NCI-H82 treated with DMSO at 0.1 percent for 48 hours (cell line): ENCODE data around the gene CAMK2B.

Experiments
- DNase-seq: peaks from one replicate; lab custom pipeline; 2025; ENCODE audit not compliant: unreplicated experiment; lab: John Stamatoyannopoulos, UW

CAMK2B gene

DNA sequence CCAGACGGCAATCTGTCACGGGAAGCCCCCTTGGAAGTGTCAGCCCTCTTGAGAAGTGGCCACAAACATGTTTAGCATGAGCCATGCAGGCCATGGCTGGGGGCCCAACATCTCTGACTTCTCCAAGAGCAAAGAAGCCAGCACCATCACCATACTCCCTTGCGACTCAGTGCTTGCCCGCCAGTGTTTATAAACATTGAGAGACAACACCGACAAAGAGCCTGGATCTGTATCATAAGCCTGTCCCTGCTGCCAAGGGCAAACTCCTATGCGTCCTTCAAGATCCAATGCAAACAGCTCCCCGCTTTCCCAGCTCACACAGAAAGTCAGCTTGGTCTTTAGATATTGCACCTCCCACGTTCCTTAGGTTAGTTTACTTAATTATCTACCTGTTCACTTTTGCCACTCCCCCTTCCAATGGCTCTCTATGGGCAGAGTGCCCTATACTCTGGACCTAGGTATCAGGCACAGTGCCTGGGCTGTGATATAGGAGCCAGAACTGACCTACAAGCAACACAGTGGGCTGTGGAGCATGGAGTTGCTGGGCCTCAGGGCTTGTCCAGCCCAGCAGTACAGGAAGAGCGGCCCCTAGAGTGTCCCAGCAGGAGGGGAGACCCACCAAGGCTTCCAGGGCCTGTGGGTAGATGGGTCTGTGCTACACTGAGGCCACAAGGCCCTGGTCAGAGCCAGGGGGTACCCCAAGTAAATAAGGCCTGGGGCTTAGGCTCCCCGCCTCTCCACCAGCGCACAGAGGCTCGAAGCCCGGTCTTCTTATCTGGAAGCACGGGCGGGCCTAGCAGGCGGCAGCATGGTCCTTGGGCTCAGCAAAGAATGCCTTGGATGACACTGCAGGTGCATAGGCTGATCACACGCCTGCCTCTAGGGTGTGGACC lies 37.7 kb downstream of the CAMK2B start:
- DNase-seq: no peak

DNA sequence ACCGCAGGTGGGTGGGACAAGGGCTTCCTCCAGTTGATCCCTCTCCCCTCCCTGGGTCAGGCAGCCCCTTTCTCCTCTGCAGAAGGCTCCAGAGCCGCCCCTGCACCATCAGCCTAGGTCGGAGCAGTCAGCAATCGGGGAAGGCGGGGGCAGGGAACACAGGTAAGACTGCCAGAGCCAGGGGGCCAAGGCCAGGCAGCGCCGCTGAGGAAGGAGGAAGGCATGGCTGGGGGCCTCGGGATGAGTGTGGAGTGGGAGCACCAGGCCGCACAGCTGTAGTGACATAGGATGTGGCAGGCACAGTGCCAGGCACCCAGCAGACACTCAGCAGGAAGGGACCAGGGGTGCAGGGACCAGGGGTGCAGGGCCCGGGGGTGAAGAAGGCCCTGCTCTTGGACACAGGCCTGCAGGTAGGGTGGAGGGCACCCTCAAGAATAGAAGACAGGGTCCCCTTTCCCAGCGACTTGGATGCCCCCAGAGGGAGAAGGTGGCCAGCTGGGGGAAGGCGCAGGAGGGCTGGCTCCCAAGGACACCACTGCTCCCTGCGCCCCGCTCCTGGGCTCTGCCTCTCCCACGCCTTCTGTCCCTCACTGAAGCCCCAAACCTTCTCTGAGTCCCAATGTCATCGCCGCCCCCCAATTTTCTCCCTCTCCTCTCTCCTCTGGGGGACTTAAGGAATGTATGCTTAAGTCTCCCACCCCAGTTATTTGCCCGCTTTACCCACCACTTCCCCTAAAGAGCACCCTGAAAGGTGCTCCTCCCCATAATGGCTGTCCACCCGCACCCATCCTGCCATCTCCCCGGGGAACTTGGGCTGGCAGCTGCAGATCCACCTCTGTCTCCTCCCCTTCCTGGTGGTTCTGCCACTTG lies 38.5 kb downstream of the CAMK2B start:
- no peak for DNase-seq

DNA sequence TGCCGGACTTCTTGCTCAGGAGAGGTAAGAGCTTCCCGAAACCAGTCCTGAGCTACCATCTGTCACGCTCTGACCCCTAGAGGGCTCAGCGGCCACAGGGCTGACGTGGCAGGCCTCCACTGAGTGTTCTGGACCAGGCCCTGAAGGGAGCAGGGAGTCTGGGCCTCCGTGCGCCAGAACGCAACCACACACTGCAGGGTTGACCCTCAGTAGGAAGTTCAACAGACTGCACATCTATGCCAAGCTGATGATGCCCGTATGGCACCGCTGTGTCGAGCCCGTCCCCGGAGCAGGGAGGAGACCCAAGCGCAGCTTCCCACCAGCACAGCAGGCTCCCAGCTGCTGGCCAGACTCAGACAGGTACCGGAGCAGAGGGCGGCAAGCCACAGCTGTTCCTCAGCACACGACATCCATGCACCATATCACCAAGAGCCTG lies 39.2 kb downstream of the CAMK2B start:
- DNase-seq: no peak

DNA sequence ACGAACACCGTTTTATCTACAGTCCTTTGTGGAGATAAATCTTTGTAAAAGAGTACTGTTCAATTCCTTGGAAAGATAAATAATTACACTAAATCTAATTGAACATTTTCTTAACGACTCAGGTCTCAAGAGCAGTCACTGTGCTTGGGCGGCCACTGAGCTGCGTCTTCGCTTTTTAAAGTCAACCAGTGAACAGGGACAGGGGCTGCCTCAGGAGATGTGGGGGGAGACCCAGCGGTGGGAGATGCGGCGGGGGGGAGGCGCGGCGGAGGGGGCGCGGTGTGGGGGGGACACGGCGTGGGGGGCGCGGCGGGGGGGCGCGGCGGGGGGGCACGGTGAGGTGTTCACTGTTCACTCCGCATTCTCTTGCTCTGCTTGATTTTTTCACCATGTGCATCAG lies 39.8 kb downstream of the CAMK2B start:
- DNase-seq: no peak

DNA sequence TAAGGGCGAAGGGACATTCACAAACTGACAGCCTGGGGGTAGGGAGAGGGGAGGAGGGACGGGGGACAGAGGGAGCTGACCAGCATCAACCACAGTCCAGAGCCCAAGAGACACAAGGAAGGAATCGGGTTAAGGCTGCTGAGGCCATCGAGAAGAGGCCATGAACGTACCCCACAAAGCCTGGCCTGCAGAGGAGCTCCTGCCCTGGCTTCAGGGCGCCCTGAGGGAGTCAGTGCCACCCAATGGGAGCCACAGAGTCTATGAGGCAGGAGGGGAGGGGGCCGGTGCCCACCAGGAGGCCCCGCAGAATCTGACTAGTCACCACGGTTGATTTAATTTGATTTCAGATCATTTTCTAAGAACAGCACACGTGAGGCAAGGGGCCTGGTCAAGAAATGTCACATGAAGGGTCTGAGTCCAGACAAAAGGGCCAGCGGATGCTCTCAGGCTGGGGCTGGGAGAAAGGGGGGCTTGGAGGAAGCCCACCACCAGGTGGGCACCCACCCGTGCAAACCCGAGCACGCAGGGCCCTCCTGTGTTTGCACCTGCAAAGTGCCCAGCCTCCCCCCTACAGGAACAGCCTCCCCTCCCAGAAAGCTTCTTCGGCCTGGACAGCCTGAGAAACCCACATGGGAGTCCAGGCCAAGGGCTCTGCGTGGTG lies 40.4 kb downstream of the CAMK2B start:
- DNase-seq: no peak

DNA sequence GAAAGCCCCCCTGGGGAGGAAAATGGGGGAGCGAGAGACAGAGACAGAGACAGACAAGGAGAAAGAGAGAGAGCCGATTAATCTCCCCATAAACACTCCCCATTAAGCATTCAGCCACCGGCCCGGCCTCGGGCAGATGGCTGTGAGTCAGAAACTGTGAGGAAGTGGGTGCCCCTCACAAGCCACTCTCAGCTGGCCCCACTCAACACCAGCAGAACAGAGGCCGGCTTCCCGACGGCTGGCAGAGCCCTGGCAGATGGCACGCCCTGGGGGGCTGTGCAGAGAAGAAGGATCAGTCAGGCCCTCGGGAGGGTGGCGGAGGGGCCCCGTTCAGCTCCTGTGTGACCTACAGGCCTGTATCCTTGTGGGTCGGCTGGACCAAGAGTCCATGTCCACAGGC lies 41.2 kb downstream of the CAMK2B start:
- DNase-seq: no peak

DNA sequence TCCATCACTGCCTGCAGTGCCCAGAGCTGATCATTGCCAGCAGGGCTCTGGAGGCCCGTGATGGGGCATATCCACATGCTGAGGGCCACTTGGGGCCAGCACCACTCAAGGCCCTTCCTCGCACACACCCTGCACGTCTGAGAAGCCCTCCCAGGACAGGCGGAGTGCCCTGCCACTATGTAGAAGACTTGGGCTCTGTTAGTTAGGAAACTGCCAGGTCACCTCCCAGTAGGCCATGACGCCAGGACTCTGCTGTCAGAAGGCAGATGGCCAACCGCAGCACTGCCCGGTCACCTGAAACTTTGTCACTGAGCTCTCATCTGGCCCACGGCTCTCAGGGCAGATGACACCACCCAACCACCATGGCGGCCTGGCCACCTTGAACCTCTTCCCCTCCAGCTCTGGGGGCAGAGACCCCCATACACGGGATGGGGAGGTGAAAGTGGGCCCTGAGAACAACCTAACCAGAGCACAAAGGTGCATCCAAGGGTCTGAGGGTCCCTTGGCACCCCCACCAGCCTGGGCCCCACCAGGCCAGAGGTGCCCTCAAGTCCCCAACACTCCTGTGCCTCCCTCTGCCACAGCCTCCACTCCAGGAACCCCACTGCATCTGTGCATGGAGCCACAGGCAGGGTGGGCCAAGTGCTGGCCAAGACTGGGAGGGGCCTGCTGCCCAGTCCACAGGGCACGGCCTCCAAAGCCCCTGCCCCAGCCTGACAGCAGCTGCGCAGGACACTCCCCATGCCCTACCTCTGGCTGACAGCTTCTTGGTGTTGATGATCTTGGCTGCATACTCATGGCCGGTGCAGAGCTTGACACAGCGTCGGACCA lies 41.8 kb downstream of the CAMK2B start:
- no peak for DNase-seq

DNA sequence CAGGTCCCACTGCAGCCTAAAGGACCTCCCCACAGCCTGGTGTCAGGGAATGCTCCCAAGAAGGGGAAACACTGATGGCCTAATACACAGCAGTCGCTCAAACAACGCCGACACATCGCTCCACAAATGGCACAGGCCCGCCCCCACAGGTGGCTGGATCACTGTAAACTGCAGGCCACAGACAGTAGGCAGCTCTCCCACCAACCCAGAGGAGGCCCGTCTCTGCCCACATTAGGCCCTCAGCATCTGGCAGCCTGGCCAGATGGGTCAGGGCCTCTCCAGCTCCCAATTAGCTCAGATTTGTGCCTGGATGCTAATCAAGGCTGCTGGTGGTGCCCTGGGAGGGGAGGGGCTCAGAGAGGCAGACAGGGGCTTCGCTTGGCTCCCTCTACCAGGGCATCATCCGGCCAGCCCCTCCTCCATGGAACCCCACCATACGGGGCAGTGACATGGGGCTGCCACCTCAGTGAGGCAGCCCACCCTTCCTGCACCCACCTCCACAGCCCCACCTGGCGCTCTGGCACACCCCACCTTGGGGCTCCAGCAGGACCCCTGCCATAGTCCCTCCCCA lies 42.7 kb downstream of the CAMK2B start:
- DNase-seq: no peak

DNA sequence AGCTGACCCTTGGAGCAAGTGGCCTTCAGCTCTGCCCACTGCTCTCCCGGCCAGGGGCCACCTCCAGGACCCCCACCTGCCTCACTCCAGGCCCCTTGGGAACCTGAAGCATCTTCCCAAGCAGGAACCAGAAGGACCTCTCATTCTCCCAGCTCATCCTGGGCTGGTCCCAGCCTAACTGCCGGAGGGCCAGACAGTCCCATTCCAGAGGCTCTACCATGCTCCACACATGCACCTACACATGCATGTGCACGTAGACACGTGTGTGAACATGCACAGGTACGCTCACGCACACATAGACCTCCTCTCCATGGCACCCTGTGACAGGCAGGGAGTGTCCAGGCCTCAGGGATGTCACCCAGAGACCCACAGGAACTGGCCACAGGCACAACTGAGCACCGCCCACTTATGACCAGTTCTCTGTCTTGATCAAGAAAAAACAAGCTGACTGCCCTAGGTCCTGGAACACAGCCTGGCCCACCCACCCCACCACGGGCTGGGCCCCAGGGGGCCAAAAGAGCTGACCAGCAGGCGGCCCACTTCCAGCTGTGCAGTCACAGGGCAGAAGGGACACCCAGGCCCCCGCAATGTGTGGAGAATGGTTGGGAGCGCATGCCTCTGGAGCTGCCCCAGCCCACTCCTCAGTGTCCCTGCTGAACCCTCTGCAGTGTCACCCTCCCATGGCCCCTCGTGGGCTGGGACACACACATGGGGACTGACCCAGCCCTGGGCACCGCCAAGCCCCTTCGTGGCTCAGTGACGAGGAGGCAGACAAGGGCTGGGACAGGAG lies 43.4 kb downstream of the CAMK2B start:
- no peak for DNase-seq

DNA sequence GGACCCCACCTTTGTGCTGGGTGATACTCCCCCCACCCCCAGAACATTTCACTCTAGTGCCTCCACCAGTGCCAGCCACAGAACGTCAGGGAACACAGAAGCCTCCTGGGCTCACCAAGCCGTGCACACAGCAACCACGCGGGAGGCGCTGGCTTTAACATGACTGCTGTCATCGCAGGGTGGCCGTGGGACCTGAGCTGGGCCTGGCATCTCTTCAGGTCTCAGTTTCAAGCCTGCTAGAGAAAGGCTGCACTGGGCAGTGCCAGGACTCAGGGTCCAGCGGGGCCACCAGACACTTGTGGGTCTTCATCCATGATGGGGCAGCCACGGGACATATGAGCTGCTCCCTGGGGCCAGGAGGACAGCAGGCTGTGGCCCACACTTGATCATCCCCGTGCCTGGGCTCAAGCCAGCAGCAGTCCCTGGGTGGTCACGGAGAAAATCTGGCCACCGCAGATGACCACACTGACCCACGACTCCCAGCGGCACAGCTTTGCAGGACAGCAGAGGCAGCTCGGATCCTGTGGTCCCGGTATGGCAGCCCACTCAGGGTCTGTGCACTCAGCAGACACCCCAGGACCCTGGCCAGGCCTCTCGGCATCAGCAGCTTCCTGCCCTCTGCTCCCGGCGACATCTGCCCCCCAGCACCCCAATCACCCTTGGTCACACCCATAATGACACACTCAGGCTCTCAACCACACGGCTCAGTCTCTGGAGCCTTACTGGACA lies 44.2 kb downstream of the CAMK2B start:
- DNase-seq: no peak

DNA sequence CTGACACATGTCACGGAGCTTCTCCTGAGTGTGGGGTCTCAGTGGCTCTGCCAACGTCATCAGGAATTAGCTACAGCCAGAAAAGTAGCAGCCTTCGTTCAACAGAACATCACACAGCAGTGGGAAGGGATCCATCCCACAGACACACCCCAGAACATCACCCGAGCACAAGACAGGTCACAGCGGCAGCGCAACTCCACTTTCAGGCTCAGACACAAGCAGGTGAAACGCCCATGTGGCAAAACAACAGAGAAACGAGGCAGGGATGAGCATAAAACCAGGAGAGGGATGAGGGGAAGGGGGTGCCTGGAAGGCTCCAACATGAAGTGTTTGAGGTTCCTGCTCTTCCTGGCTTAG lies 44.8 kb downstream of the CAMK2B start:
- no peak for DNase-seq

DNA sequence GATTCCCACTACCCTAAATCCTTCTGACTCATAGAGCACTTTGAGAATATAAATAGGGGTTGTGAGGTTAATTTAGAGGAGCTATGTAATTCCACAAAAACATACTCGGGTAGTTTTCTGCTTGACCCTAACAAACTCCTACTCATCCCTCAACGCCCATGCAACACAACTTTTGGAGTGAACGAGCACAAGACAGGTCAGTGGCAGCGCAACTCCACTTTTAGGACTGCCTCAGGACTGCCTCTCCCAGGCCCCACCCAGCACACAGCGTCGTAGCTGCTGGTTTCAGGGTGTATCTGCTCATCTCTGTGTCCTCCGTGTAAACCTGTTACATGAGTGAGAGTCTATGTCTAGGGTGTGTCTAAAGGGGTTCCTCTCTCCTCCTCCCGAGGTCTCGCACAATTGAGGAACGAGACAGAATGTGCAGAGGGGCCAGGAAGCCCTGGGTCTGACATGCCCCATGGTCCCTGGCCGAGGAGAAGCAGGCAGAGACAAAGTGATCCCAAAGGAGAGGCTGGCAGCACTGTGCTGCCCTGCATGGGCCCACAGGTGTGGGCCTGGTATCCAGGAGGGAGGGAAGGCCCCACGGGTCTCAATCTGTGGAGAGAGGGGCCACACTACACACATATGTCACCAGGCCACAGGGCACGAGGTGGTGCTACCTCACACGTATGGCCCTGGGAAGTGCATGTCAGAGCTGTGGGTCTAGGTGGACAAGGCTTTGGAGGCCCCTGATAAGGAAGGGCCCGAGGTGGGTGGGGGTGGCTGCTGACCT lies 45.5 kb downstream of the CAMK2B start:
- no peak for DNase-seq

DNA sequence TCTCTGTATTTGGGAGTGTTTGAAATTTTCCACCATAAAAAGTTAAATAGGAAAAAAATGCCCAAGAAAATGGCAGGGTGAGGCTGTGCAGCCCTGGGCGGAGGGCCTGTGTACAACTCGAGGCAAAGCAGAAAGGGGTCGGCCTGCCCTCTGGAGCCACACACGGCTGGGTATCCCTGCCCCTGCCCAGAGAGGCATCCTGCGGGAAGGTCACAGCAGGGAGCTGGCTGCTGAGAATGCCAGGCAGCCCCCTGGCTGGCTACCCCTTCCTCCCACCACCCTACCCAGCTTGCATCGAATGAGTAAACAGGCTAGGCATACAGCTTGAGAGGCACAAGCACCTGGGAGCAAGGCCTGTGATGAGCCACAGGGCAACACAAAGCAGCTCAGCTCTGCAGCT lies 46.1 kb downstream of the CAMK2B start:
- no peak for DNase-seq

DNA sequence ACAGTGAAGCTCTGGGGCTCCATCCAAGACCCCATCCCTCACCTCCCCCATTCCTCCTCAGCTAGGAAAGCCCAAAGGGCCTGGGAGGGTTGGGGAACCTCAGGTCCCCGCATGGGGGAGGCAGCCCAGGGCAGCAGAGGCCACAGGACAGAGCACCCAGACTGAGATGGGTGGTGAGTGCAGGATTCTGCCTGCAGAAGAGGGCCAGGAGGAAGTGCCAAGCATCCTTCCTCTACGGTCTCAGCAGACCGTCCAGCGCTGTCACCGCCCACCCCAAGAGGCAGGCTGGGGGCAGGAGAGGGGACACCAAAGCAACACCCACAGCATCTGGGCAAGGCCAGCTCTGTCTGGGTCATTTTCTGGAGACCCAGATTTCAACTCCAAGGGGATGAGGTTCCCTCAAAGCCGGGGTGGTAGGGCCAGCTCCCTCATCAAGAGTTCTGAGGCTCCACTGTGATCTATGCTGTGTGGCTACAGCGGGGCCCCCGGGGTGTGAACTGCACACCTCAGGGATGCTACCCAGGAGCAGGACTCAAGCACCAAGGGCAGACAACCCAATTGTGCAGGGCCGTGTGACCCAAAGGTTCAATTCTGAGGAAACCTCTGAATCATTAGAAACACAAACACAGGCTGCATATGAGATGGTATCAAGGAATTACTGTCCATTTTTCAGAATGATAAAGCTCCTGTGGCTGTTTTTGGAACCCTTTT lies 46.8 kb downstream of the CAMK2B start:
- no peak for DNase-seq

DNA sequence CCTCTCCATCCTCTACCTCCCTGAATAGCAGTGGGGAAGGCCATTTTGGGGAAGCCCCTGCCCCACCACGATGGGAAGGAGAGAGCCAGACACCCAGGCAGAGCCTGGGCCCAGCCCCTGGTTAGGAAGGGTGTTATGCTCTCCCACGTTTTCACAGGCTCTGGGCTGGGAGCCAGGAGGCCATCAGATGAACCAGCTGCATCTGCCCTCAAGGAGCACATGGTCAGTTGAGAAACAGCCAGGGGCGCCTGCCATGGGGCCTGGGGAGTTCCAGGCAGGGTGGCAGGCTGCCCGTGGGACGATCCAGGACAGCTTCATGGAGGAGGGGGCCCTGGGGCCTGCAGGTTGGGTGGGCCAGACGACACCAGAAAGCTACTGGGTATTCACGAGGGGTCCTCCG lies 47.5 kb downstream of the CAMK2B start:
- DNase-seq: no peak

DNA sequence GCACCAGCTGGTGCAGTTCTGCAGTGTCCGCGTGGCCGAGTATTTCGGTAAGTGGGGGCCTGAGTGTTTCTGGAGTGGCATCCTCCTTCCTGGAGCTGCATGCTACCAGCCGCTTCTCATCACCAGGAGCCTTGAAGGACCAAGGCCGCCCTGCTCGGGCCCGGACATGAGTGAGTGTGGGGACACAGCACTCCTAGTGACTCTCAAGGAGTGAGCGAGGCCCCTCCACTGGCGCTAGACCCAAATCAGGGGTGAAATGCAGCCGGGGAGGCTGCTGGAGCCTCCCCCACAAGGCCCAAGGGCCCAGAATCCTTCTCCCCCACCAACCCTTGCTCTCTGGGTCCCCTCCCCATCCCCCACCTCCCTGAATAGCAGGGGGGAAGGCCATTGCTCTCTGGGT lies 48.0 kb downstream of the CAMK2B start:
- no peak for DNase-seq

DNA sequence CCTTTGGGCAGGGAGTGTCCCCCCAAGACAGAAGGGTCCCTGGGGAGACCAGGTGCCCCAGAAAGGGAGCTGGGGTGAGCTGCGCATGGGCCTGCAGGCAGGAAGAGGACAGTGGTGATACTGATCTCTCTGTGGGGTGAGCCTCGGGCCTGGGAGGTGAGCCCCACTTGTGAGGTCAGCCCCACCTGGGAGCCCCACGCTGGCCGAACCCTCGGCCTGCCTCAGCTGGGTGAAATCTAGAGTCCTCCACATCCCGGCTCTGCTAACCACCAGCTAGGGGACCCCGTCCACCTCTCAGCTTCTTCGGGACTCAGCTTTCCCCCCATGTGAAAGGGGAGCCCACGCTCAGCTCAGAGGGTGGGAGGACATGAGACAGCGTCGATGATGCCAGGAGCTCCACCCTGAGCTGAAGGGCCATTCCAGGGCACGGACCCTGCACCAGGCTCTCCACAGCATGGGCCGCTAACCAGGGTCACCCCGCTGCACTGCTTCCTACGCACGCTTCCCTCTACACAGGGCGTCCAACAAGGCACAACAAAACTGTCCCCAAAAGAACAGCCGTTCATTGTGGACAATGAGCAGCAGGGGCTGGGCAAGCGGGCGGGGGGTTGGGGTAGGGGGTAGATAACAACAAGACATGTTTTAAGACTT lies 48.7 kb downstream of the CAMK2B start:
- no peak for DNase-seq
